Natural killer cell (primary cell): Measurements from ENCODE around the gene HTR3D. TPM values are rescaled to one million over a fixed set of nuclear protein-coding genes. Genes with fewer than 3 reads are reported as not detected.

Source experiments
- ATAC-seq, 3 donors: fragments of 150-1000 bp in 2 of 3; fragments of 200-7000 bp in 1 of 3; cut with Tn5 transposase; 1 replicate in 1 of 3; 2 replicates in 2 of 3; pipeline ENCODE4 v1.10.0; 2021; ENCODE audit warnings: mild to moderate bottlenecking in 2 of 3, moderate library complexity in 2 of 3
- DNase-seq, 2 donors: peaks; one replicate each; pipeline versions ENCODE4 v3.0.0 to v3.0.0-alpha.2; 2013 to 2021; ENCODE audit warnings: mixed read lengths in 1 of 2
- H3K27ac ChIP-seq: one replicate; pipeline ENCODE4 v1.5.1; 2013; ENCODE audit warnings: mild to moderate bottlenecking, low read length
- H3K27me3 ChIP-seq: one replicate; pipeline ENCODE4 v1.6.1; 2013; ENCODE audit warnings: low read length; ENCODE audit not compliant: control insufficient read depth, insufficient read depth
- H3K36me3 ChIP-seq: one replicate; pipeline ENCODE4 v1.6.1; 2013; ENCODE audit warnings: low read length; ENCODE audit not compliant: control insufficient read depth, insufficient read depth
- H3K4me1 ChIP-seq: one replicate; pipeline ENCODE4 v1.6.1; 2013; ENCODE audit warnings: low read length; ENCODE audit not compliant: control insufficient read depth, insufficient read depth
- H3K4me3 ChIP-seq: one replicate; pipeline ENCODE4 v1.5.1; 2013; ENCODE audit warnings: low read length
- H3K9me3 ChIP-seq: one replicate; pipeline ENCODE4 v1.6.1; 2013; ENCODE audit warnings: low read length; ENCODE audit not compliant: control insufficient read depth, insufficient read depth
- H3K27ac Mint-ChIP-seq, 2 donors: one replicate each; pipeline ENCODE4 v1.8.0; 2022; ENCODE audit warnings: mild to moderate bottlenecking in 2 of 2, mixed read lengths in 2 of 2, moderate library complexity in 1 of 2
- H3K27me3 Mint-ChIP-seq, 2 donors: one replicate each; pipeline ENCODE4 v1.8.0; 2022; ENCODE audit warnings: low read depth in 2 of 2, mixed read lengths in 2 of 2
- H3K36me3 Mint-ChIP-seq: one replicate; pipeline ENCODE4 v1.8.0; 2022; ENCODE audit warnings: mixed read lengths
- H3K4me1 Mint-ChIP-seq, 2 donors: one replicate each; pipeline ENCODE4 v1.8.0; 2022; ENCODE audit warnings: mixed read lengths in 2 of 2
- H3K4me3 Mint-ChIP-seq: one replicate; pipeline ENCODE4 v1.8.0; 2022; ENCODE audit warnings: mild to moderate bottlenecking, moderate library complexity, mixed read lengths
- H3K9me3 Mint-ChIP-seq, 2 donors: one replicate each; pipeline ENCODE4 v1.8.0; 2022; ENCODE audit warnings: mixed read lengths in 2 of 2
- CTCF ChIP-seq: fragments of 200-600 bp; IDR thresholded peaks from one replicate; pipeline ENCODE4 v1.8.0; 2022; ENCODE audit warnings: antibody characterized with exemption
- WGBS: methylation state at CpG from one replicate; pipeline ENCODE4 v1.1.7; 2013; ENCODE audit warnings: missing lambda C conversion rate; ENCODE audit not compliant: insufficient coverage; 5-methylcytosine and 5-hydroxymethylcytosine counted together
- intact Hi-C: fragments of 100-400 bp; cut with micrococcal nuclease; formaldehyde crosslinking; loops from one replicate; pipeline ENCODE4 v1.14.2; 2022
- total RNA-seq, 4 donors: library from RNA; stranded (reverse); fragments of 120-200 nt in 1 of 4; gene quantifications; one replicate each; pipeline versions ENCODE4 v1.2.3 to v1.2.4, GENCODE V29; 2013 to 2022

The HTR3D gene
- total RNA-seq, 3 donors from 2014 or later (not counting 1 experiment from before 2014, with no cell fraction given) = not detected

- ATAC-seq (no peak), DNase-seq (no peak)
- Histone ChIP-seq H3K4me3 (no peak overlapping the region), H3K4me1 (no peaks in the 10 kb centered on the region), H3K9me3 (no peaks in the 10 kb centered on the region), H3K27ac (no peak overlapping the region), H3K36me3 (peaks cover 11% of the 10 kb centered on the region), H3K27me3 (no peaks in the 10 kb centered on the region)
- peaks cover 12% of the 10 kb centered on the region for H3K36me3 Mint-ChIP-seq
- intact Hi-C loops = no loop called here
- no peaks in the 10 kb centered on the region for H3K9me3 Mint-ChIP-seq
- no peaks in the 10 kb centered on the region for H3K27me3 Mint-ChIP-seq
- WGBS = 91% methylated on average over 4 of the region's 5 CpGs
- no peaks in the 10 kb centered on the region for H3K4me1 Mint-ChIP-seq
- H3K4me3 Mint-ChIP-seq = no peak overlapping the region
- no peak overlapping the region for H3K27ac Mint-ChIP-seq
- TF ChIP-seq CTCF = no peak
These were observed 40.1 kb upstream of the HTR3D start for GRCh38 chr3:183991403-183991802.

GRCh38 chr3:184001761-184002160, 29.8 kb upstream of the HTR3D start:
- Histone ChIP-seq H3K36me3 (no peaks in the 10 kb centered on the region), H3K4me3 (no peak overlapping the region), H3K9me3 (no peaks in the 10 kb centered on the region), H3K27ac (no peak overlapping the region), H3K27me3 (no peaks in the 10 kb centered on the region), H3K4me1 (peaks cover 3% of the 10 kb centered on the region)
- no peaks in the 10 kb centered on the region for H3K27me3 Mint-ChIP-seq
- DNase-seq (no peak), ATAC-seq (no peak)
- H3K9me3 Mint-ChIP-seq = no peaks in the 10 kb centered on the region
- WGBS = 92% methylated on average over 3 of the region's 3 CpGs
- intact Hi-C loops = no loop called here
- H3K4me3 Mint-ChIP-seq = no peak overlapping the region
- TF ChIP-seq CTCF = no peak
- H3K36me3 Mint-ChIP-seq = no peaks in the 10 kb centered on the region
- H3K4me1 Mint-ChIP-seq = peaks cover 0 to 18% of the 10 kb centered on the region in 2 donors
- H3K27ac Mint-ChIP-seq = no peak overlapping the region

- no peak for ATAC-seq
- no peak overlapping the region for H3K4me3 Mint-ChIP-seq
These were observed 29.1 kb upstream of the HTR3D start for GRCh38 chr3:184002469-184002868.

More at GRCh38 chr3:184002469-184002868, 29.1 kb upstream of the HTR3D start:
- intact Hi-C loops = no loop called here
- Histone ChIP-seq H3K36me3 (no peaks in the 10 kb centered on the region), H3K4me1 (peaks cover 3% of the 10 kb centered on the region), H3K27me3 (no peaks in the 10 kb centered on the region), H3K9me3 (no peaks in the 10 kb centered on the region), H3K4me3 (no peak overlapping the region), H3K27ac (no peak overlapping the region)
- no peaks in the 10 kb centered on the region for H3K27me3 Mint-ChIP-seq
- no peaks in the 10 kb centered on the region for H3K9me3 Mint-ChIP-seq
- peaks cover 0 to 18% of the 10 kb centered on the region in 2 donors for H3K4me1 Mint-ChIP-seq
- no peak for TF ChIP-seq CTCF
- DNase-seq = no peak
- WGBS = 93% methylated on average over 11 of the region's 11 CpGs
- no peaks in the 10 kb centered on the region for H3K36me3 Mint-ChIP-seq
- H3K27ac Mint-ChIP-seq = no peak overlapping the region
